Activated T-cell treated with anti-CD3 and anti-CD28 coated beads for 4 hours (primary cell): ENCODE data around the gene TXNDC17.
"Not testable (repeated sequence)": the region's sequence is repeated elsewhere in the genome, so short reads cannot be mapped to it uniquely, and the experiment has no call there.

Experiments
- DNase-seq: peaks from one replicate; pipeline ENCODE4 v3.0.0-alpha.2; 2020

TXNDC17 gene

GRCh38 chr17:6684881-6685767 lies 44.3 kb downstream of the TXNDC17 start:
- no peak for DNase-seq

GRCh38 chr17:6686026-6686425 lies 45.2 kb downstream of the TXNDC17 start:
- DNase-seq, result no peak

- no peak for DNase-seq
Observed at GRCh38 chr17:6688944-6689343, 48.1 kb downstream of the TXNDC17 start.

DNA sequence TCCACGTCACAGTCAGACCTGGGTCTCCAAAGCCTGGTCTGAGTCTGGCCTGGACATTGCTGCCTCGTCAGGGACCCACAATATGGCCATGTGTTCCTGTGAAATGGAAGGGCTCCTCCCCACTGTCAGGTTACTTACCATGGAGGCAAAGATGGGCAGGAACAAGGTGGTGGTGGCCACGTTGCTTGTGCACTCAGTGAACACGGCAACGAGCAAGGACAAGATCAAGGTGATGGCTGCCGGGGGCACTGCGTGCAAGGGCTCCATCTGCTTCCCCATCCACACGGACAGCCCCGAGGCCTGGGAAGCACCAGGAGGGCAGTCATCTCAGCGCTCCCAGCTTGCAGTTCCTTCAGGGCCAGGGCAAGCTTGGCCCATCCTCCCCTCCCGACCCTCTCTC lies 49.8 kb downstream of the TXNDC17 start:
- no peak for DNase-seq

DNA sequence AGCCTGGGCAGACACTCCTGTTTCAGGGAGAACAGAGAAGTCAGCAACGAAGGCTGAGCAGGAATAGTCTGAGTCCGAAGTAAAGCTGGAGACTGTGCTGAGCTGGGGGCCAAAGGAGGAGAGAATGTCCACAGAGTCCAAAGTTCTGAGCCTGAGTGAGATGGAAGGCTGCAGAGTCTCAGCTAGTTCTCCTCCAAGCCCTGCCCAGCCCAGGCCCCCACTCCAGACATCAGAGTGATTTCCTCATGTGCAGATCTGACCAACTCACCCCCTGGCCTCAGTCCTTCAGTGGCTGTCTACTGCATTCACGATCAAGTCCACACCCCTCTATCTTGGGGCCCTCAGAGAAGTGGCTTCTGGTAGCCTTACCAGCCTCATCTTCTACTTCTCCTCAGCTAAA lies 50.7 kb downstream of the TXNDC17 start:
- no peak for DNase-seq

DNA sequence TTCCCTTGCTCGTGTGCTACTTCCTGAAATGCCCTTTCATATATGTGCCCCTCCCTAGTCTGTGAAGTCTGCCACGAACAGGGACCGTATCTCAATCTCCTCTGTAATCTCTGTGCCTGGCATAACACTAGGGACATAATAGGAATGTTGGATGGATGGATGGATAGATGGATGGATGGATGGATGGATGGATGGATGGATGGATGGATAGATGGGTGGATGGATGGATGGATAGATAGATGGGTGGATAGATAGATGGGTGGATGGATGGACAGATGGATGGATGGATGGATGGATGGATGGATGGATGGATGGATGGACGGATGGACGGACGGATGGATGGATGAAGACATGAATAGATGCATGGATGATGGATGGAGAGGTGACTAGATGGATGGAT lies 51.1 kb downstream of the TXNDC17 start:
- not testable (repeated sequence) for DNase-seq
